NCI-H345 (cell line): Measurements from ENCODE around the gene PLA2G3.

Experiments used
- DNase-seq: peaks from one replicate; lab custom pipeline; 2025; lab: John Stamatoyannopoulos, UW

PLA2G3 gene

GRCh38 chr22:31085928-31086327 lies 54.4 kb downstream of the PLA2G3 start:
- DNase-seq = no peak

GRCh38 chr22:31085493-31085824 lies 54.8 kb downstream of the PLA2G3 start:
- no peak for DNase-seq

GRCh38 chr22:31084811-31085492 lies 55.4 kb downstream of the PLA2G3 start:
- DNase-seq = no peak
